GM19193 (cell line): Measurements from ENCODE around the gene LAG3.

Source experiments
- POLR2A ChIP-seq: IDR thresholded peaks from 4 replicates; pipeline ENCODE4 v1.6.1; 2011; ENCODE audit not compliant: insufficient read depth, insufficient read length; ENCODE audit errors: extremely low read depth

The LAG3 gene

DNA sequence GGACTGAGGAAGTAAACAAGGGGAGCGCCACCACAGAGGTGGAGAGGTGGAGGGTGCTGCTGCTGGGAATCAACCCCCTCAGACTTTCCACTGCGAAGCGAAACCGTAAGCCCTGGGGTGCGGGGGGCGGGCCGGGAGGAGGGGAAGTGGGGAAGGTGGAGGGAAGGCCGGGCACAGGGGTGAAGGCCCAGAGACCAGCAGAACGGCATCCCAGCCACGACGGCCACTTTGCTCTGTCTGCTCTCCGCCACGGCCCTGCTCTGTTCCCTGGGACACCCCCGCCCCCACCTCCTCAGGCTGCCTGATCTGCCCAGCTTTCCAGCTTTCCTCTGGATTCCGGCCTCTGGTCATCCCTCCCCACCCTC is at the start of gene LAG3:
TSS of gene LAG3 (plus strand) at position 190 of the 365 bp plus-strand sequence. CDS start 333 bp downstream, outside the sequence.
- TF ChIP-seq POLR2A = peak; percentile 49

DNA sequence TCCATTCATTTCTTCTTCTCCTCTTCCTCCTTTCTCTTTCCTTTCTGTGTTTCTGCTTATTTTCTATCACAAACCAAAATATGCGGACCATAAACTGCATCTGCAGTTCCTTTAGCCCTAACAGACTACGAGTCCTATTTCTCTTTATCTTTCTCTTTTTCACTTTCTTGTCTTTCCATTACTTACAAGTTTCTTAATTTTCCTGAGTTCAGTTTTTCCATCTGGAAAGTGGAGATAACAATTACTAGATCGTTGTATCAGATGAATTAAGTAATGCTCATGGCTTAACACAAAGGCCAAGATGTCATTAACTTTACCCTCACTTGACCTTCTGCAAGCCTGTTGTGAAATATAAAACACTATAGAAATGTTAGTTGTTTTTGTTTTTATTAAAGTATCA is 49.5 kb upstream of the LAG3 start:
- TF ChIP-seq POLR2A = no peak

DNA sequence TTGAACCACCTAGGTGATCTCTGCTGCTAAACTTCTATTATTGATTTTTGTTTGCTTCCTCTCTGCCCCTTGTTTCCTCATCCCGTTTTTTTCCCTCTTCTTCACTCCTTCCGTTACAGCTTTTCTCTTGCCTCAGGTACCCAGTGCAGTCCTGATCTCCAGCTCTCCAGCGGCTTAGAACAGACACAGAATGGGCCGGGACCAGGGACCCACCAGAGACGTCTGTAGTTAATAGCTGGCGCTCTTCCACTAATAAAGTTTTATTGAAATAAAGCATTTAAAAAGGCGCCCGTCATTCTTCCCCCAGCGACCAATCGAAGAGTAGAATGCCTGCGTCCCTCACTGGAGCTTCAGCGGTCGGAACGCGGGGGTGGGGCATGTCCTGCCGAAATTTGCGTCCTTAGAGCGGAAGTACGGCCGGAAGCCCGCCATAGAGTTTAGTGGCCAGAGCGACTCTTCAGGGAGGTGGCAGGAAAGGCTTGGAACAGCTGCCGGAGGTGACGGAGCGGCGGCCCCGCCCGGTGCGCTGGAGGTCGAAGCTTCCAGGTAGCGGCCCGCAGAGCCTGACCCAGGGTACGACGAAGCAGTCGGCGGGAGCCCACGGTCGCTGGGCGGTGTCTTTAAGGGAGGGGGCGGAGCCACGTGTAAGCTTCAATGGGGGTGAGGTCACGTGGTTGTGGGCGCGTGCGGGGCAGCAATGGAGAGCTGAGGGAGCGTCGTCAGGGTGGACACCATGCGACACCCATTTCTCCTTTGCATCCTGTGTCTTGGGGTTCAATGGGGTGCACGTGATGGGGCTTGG is 48.5 kb upstream of the LAG3 start, which contains the start of gene COPS7A:
TSS of gene COPS7A (plus strand) at position 440 of the 802 bp plus-strand sequence. CDS start 611 bp downstream, outside the sequence.
- TF ChIP-seq POLR2A = peak; percentile 92

DNA sequence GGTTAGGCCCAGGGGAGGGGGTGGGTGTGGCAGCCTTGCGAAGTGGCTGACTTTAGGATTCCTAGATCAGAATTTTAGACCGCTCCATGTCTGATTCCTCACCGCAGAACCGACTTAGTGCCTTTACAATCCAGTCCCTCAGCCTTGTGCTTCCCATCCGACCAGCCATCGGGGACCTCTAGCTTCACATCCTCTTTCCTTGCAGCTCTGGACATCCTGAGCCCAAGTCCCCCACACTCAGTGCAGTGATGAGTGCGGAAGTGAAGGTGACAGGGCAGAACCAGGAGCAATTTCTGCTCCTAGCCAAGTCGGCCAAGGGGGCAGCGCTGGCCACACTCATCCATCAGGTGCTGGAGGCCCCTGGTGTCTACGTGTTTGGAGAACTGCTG is 47.9 kb upstream of the LAG3 start:
- TF ChIP-seq POLR2A = no peak

DNA sequence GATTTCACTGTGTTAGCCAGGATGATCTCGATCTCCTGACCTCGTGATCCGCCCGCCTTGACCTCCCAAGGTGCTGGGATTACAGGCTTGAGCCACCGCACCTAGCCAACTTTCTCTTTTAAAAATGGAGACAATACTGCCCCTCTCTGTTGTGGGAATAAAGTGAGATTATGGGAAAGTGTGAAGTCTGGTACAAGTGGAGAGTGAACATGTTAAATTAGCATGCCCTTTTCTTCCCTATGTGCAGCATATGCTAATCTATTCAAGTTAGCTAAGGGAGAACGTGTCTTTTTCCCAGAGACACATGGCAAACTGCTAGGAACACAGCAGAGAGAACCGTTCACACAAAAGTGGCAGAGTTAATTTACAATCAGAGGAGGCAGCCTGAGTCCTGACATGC is 47.0 kb upstream of the LAG3 start:
- no peak for TF ChIP-seq POLR2A

DNA sequence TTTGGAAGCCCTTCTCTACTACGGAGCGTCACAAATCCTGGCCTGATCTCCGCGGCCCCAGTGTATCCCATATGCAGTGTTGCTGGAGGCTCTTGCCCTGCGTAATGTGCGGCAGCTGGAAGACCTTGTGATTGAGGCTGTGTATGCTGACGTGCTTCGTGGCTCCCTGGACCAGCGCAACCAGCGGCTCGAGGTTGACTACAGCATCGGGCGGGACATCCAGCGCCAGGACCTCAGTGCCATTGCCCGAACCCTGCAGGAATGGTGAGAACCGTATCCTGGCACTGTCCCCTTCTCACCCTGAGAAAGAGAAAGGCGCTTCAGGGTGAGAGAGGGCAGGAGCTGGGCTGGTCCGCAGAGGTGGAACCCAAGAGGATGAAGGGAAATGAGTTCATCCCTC is 43.1 kb upstream of the LAG3 start:
- TF ChIP-seq POLR2A = no peak

DNA sequence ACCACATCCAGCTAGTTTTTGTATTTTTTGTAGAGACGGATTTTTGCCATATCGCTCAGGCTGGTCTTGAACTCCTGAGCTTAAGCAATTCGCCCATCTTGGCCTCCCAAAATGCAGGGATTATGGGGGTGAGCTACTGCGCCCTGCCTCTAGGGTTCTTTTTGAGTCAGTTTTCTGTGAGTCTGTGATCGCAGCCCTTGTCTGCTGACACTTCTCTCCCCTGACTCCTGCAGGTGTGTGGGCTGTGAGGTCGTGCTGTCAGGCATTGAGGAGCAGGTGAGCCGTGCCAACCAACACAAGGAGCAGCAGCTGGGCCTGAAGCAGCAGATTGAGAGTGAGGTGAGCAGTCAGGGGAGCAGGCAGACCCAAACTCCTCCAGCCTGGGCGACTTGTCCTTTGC is 42.2 kb upstream of the LAG3 start:
- TF ChIP-seq POLR2A = no peak

DNA sequence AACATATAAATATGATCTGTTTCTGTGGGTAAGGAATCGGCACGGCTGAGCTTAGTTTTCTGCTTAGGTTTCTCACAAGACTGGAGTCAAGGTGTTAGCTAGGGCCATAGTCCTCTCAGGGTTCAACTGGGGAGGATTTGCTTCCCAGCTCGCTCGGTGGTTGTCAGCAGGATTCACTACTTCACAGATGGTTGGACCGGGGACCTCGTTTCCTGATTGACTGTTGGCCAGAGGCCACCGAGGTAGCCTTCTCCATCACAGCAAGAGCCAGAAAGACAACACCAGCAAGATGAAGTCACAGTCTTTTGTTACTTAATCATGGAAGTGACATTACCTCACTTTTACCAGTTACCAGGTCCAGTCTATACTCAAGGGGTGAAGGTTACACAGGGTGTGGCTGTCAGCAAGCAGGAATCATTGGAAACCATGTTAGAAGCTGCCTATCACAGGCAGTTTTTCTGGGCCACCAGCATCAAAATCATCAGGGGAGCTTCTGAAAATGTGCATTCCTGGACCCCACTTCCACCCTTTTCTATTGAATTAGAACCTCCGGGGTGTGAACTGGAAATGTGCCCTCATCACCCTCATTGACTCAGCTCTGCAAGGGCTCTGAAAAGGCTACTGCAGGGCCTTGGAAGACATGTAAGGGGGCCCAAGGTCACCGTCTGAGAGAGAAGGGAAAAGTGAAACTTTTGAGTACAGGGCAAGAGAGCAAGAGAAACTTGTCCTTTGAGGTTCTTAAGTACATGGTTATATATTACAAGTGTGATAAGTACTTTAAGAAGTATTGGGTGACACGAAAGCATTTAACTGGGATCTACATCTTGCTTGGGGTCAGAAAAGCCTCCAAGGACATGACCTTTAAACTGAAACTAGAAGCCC is 37.6 kb upstream of the LAG3 start:
- TF ChIP-seq POLR2A = no peak

DNA sequence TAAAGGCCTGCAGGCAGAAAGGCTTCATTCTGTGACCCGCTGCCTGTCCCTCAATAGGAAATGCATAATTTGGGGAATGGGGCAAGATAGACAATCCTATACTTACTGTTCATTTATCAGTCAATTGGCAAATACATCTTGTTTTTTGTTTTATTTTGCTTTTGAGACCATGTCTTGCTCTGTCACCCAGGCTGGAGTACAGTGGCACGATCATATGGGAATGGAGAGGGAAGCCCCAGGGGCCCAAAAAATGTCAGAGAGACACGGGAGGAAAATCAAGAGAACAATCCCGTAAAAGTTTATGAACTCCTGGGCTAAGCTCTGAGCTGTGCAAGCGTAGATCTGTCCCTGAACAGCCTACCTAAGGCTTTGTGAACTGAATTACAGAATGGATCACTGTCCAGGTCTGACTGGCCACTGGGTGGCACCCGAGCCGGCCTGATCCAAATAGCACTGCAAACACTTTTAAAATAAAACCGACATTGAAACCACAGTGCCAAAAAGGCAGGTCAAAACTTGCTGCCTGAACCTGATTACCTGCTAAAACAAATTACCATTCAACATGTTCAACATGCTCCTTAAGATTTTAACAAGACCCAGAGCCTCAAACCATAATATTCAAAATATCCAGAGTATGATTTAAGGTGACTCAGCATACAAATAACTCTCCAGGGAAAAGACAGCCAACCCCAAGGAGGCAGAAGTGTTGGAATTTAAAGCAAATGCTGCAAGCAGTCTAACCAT is 36.7 kb upstream of the LAG3 start:
- no peak for TF ChIP-seq POLR2A

DNA sequence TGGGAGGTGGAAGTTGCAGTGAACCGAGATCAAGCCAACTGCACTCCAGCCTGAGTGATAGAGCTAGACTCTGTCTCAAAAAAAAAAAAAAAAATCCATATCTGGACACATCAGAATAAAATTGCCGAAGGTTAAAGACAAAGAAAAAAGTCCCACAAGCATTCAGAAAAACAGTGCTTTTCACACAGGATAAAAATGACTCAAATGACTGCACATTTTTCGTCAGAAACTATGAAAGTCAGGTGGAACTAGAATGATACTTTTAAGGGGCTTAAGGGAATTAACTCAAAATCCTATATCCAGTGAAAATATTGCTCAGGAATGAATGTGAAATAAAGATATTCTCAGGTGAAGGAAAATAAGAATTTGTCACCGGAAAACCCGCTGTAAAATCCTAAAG is 35.6 kb upstream of the LAG3 start:
- TF ChIP-seq POLR2A = no peak

DNA sequence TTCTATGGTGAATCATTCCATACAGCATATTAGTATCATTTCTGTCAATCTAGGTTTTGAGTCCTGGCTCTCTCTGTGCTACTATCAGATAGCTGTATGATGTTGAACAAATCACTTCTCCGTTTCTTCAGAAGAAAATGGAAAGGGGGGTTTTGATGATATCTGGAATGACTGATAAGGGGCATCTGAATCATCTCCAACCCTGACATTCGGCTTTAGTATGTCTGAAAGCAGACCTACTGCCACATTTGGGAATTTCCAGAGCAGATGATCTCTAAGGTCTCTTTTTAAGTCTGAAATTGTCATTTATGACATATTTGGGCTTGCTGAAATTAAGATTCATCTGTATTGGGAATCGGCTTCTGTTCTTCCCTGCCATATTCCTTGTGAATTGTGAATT is 29.5 kb upstream of the LAG3 start:
- TF ChIP-seq POLR2A = no peak

DNA sequence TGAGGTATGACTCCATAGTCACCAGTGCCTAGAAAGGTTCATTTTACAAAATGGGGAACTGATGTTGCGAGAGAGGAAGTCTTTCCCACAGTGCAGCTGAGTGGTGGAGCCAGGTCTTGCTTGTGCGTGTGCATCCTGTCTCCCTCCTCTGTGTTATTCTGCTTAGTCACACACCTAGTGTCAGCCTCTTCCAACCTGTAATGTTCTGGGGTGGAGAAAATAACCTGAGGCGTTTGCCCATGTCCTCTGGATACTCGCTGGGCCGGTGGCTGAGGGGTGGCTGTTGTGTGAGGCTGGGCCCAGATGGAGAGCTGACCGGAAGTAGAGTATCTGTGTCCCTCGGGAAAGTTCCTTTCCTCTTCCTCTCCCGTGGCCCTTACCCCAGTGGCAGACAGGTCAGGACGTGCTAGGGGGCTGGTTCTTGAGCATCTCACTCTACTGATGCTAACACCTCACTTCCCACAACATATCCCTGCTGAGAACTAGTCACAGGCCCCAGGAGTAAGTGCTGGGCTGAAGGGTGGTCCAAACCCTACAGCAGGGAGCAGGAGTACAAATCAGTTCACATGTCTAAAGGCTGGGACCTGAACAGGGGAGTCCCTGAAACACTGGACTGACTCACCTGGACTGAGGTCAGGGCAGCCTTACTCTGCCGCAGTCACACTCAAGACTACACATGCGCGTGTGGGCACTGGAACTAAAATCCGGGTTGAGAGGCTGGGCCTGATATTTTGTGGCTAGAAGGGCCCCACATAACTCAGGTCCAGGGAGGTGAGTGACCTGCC is 26.4 kb upstream of the LAG3 start:
- TF ChIP-seq POLR2A = no peak

DNA sequence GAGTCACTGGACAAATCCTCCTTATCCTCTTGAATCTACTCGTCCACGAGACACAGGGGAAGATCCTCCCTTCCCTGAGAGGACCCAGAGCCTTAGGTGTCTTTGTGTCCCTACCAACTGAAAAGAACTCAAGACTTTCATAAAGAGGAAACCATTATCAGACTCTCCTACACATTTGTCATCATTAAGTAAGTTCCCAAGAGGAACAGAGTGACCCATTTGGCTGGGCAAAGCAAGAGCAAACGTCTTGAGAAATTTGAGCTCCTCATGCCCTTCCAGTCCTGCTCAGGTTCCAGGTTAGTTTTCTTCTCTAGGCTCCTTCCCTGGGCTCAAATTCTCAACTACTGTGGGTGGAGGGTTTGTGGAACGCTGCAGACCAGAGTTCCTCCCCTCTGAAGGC is 25.1 kb upstream of the LAG3 start:
- TF ChIP-seq POLR2A = no peak

DNA sequence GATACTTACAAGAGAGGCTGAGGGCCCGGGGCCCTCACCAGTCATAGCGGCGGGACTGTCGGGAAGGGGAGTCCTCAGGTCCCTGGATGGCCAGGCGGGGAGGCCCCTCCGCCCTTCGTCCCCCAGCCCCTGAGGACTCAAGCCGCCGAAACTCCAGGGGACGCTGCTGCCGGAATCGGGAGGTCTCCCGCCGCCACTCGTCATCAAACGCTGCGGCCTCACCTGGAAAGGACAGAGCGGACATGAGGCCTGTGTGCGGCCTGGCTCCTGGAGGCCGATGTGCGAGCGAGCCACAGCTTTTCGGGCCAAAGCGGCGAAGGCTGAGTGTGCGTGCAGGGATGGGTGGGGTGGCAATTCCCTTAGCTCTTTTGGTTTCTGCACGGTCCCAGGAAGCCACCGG is 23.6 kb upstream of the LAG3 start:
- no peak for TF ChIP-seq POLR2A
